Liver (tissue), 3 donors: ENCODE data around the gene PARP15.

Source experiments
- ATF3 ChIP-seq: IDR thresholded peaks from 2 replicates; pipeline ENCODE4 v1.6.1; 2016; ENCODE audit warnings: antibody characterized with exemption
- CTCF ChIP-seq: fragments of 150-350 bp; IDR thresholded peaks from 2 replicates; pipeline ENCODE4 v1.5.1; 2017; ENCODE audit warnings: improper control_type of control experiment, low read depth, low read length; ENCODE audit not compliant: missing input control
- EGR1 ChIP-seq, 2 donors: IDR thresholded peaks; 2 replicates each; pipeline ENCODE4 v1.6.1; 2016 to 2018; ENCODE audit warnings: antibody characterized with exemption in 2 of 2, low read depth in 2 of 2
- GABPA ChIP-seq, 2 donors: IDR thresholded peaks in 1 of 2; conservative IDR thresholded peaks in 1 of 2; 2 replicates each; pipeline ENCODE4 v1.6.1; 2016; ENCODE audit warnings: antibody characterized with exemption in 2 of 2, mild to moderate bottlenecking in 1 of 2, moderate library complexity in 1 of 2
- JUND ChIP-seq, 2 donors: IDR thresholded peaks; 2 replicates each; pipeline ENCODE4 v1.6.1; 2016; ENCODE audit warnings: antibody characterized with exemption in 2 of 2
- MAX ChIP-seq: IDR thresholded peaks from 2 replicates; pipeline ENCODE4 v1.6.1; 2016; ENCODE audit warnings: antibody characterized with exemption
- RAD21 ChIP-seq, 2 donors: IDR thresholded peaks; 2 replicates each; pipeline ENCODE4 v1.6.1; 2016; ENCODE audit warnings: antibody characterized with exemption in 2 of 2, mild to moderate bottlenecking in 2 of 2
- REST ChIP-seq: IDR thresholded peaks from 2 replicates; pipeline ENCODE4 v1.6.1; 2016; ENCODE audit warnings: antibody characterized with exemption, mild to moderate bottlenecking
- RXRA ChIP-seq, 2 donors: IDR thresholded peaks; 2 replicates each; pipeline ENCODE4 v1.6.1; 2017 to 2018; ENCODE audit warnings: antibody characterized with exemption in 2 of 2, mild to moderate bottlenecking in 1 of 2
- SP1 ChIP-seq: IDR thresholded peaks from 2 replicates; pipeline ENCODE4 v1.6.1; 2018; ENCODE audit warnings: antibody characterized with exemption, mild to moderate bottlenecking
- TAF1 ChIP-seq: conservative IDR thresholded peaks from 2 replicates; pipeline ENCODE4 v1.6.1; 2016; ENCODE audit warnings: antibody characterized with exemption, mild to moderate bottlenecking
- YY1 ChIP-seq: IDR thresholded peaks from 2 replicates; pipeline ENCODE4 v1.6.1; 2016; ENCODE audit warnings: antibody characterized with exemption, mild to moderate bottlenecking
- ZBTB33 ChIP-seq: IDR thresholded peaks from 2 replicates; pipeline ENCODE4 v1.6.1; 2016; ENCODE audit warnings: antibody characterized with exemption
- donor health status: healthy.
- donor health status: healthy.

GRCh38 chr3:122581622-122582021, 4.2 kb downstream of the PARP15 start:
- TF ChIP-seq SP1 = no peak
- no peak for TF ChIP-seq CTCF
- TF ChIP-seq REST = no peak
- no peak for TF ChIP-seq ZBTB33
- TF ChIP-seq GABPA (IDR thresholded peaks at IDR 0.05 in 1 of 2, conservative IDR thresholded peaks at IDR 0.05 in 1 of 2) = no peak
- TF ChIP-seq RAD21 (IDR thresholded peaks at IDR 0.05) = no peak
- no peak for TF ChIP-seq RXRA (IDR thresholded peaks at IDR 0.05)
- no peak for TF ChIP-seq JUND (IDR thresholded peaks at IDR 0.05)
- no peak for TF ChIP-seq MAX
- no peak for TF ChIP-seq ATF3
- TF ChIP-seq YY1 = no peak
- TF ChIP-seq EGR1 (IDR thresholded peaks at IDR 0.05; ENCODE audit: low read depth in 2 of 2) = no peak
- no peak for TF ChIP-seq TAF1
